GM18909 (cell line): ENCODE data around the gene CRYGA.
"Not testable (repeated sequence)": the region's sequence is repeated elsewhere in the genome, so short reads cannot be mapped to it uniquely, and the experiment has no call there.

Source experiments
- ATAC-seq: cut with Tn5 transposase; IDR thresholded peaks from one replicate; pipeline ENCODE4 v1.9.1; 2021; ENCODE audit warnings: mild to moderate bottlenecking; ENCODE audit not compliant: unreplicated experiment, poor library complexity

CRYGA gene

DNA sequence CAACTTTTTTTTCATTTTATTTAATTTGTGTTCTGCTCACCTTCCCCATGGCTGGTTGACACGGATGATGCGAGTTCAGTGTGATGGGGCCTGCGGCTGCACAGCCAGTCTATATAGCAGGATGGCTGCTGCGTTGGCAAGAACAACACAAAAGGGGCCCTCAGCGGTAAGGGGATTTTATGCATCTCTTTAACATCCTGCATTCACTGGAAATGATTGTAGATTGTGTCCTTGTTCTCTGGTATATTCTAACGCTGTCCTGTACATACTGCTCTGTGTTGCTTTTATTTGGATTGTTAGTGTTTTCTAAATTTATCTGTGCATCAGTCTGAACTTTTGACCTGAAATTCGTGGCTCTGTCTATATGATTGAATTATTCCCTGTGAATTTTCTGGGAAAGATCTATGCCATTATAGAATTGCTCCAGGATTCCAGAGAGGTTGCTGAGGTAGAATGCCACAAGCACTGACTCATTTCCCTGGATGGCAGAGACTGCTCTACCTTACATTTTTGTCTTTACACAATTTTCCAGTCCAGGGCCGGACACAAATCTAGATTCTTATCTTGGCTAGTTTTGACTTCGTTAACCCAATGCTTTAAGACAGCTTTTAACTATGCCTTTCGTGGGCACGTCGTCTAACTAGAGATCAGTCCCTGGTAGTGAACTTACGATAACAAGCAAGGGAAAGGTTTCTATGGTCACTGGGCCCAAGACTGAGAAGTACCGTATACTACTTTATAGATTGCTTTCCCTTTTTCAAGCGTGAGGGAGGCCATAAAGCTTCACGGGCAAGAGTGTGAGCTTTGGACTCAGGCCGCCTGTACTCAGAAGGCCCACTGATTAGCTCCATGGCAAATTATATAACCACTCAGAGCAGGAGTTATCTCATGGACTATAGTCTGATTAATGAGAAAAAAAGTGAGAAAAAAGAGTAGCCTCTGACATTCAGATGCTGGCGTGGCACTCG, 33.4 kb downstream of the CRYGA start, which contains the start of gene CRYGC:
TSS of gene CRYGC (minus strand) at position 85 of the 968 bp plus-strand sequence. CDS start at position 49, 36 bp downstream.
- no peak for ATAC-seq

DNA sequence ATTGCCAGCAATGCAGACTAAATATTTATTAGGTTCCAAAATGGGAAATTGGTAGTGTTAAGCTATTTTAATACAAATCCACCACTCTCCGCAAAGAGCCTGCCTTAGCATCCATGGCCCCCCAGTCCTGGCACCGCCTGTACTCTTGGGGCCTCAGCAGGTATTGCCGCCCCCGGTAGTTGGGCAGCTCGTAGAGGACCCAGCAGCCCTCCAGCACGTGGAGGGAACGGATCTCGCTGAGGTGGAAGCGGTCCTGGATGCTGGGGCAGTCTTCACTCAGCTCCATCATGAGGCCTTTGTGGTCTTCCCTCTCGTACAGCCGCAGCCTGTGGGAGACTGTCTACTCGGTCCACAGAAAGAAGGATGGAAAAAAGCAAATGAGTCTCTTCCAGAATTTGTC, 35.3 kb downstream of the CRYGA start:
- ATAC-seq: no peak

DNA sequence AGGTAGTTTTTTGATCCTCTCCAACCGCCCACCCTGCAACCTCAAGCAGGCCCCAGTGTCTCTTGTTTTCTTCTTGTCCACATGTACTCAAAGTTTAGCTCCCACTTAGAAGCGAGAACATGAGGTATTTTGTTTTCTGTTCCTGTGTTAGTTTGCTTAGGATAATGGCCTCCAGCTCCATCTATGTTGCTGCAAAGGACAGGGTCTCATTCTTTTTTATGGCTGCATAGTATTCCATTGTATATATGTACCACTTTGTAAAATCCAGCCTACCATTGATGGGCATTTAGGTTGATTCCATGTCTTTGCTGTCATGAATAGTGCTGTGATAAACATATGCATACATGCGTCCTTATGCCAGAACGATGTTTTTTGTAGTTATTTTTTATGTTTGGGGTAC, 36.3 kb downstream of the CRYGA start:
- no peak for ATAC-seq

DNA sequence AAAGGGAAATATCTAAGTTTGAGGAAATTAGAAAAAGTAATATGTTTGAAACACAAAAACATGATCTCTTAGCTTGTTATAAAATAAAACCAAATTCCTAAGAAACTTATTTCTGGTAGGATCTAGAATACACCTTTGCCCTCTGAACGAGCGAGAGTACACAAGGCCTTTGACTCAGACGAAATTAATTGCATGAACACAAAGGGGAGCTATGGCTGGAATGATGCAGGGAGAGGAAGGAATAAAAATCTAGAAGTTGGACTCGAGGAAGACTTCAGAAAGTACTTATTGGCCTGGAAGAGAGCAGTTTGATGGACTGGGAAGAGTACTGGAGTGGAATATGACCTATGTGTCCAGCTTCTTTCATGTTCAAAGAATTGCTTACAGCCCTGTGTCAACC, 38.1 kb downstream of the CRYGA start:
- no peak for ATAC-seq

DNA sequence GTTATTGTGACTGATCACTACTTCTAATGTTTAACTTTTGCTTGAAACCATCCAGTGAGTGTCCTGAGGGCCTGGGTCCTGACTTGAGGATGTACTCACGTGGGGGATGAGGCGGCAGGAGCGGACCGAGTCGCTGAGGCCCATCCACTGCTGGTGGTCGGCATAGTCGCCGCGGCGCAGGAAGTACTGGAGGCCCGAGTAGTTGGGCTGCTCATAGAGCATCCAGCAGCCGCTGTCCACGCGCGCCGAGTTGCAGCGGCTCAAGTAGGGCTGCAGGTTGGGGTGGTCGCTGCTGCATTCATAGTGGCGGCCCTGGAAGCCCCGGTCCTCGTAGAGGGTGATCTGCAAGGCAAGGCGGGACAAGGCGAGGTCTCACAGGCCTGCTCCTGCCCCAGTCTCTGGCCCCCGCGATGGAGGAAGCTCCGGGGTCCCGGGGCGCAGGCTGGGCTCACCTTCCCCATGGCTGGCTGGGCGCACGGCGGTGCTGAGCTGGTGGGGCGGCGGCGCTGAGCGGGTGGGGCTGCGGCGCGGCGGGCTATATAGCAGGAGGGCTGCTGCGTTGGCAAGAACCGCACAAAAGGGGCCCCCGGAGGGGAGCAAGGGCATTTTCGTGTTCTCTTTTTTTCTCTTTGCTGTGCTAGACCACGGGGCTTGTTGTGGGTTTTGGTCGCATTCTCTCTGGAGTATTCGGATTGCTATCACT, 39.2 kb downstream of the CRYGA start, which contains the start of gene CRYGD:
TSS of gene CRYGD (minus strand) at position 512 of the 703 bp plus-strand sequence. CDS start at position 461, 51 bp downstream.
- ATAC-seq: not testable (repeated sequence)

DNA sequence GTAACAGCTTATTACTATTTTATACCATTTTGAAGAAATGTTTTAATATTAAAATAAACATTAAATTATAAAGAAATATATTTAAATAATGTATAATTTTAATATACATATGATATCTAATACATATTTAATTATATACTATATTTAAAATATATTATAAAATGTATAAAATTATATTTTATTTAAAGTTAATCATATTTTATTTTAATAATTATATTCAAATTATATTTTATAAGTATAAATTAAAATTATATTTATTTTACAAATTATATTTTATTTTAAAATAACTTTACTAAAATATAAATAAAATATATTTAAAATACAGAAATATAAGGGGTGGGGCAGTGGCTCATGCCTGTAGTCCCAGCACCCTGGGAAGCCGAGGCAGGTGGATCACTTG, 41.1 kb downstream of the CRYGA start:
- ATAC-seq: no peak

DNA sequence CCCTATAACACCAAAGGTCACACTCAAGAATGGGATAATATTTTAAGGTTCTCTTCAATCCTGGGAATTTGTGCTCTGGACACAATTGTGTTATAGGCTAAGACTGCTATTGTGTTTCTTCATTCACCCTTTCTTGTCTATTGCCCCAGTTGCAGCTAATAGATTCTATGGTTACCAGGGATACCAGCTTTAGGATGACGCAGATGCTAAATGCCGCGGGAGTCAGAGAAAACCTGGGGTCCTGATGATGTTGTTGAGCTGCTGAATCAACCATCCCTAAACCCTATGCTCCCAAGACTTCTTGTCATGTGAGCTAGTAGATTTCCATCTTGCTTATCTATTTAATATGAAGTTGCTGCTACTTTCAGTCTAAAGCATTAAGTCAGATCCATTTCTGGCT, 44.5 kb downstream of the CRYGA start:
- no peak for ATAC-seq

DNA sequence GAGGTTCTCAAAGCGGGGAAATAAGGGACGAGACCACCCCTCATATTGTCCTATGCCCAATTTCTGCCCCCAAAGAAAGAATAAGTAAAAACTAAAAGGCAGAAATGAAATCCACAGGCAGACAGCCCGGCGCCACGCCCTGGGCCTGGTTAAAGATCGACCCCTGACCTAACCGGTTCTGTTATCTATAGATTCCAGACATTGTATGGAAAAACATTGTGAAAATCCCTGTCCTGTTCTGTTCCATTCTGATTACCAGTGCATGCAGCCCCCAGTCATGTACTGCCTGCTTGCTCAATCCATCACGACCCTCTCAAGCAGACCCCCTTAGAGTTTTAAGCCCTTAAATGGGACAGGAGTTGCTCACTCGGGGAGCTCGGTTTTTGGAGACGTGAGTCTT, 46.0 kb downstream of the CRYGA start:
- not testable (repeated sequence) for ATAC-seq

DNA sequence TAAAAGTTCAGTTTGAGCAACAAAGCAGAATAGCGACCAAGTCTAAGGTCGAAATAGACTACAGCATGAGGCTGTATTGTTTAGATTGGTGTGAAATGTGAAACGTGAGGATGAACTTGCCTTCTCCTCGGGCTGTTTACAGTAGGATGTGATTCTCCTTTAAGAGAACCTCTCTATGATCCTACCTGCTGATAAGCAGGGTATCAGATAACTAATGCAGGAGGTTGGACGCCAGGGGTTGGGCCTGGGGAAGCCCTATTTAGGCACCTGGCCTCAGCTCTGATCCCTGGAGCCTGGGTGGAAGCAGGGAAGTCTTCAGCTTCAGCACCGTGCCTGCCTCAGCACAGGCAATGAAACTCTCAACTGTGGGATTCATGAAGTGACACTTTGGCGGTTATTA, 50.4 kb downstream of the CRYGA start:
- no peak for ATAC-seq

DNA sequence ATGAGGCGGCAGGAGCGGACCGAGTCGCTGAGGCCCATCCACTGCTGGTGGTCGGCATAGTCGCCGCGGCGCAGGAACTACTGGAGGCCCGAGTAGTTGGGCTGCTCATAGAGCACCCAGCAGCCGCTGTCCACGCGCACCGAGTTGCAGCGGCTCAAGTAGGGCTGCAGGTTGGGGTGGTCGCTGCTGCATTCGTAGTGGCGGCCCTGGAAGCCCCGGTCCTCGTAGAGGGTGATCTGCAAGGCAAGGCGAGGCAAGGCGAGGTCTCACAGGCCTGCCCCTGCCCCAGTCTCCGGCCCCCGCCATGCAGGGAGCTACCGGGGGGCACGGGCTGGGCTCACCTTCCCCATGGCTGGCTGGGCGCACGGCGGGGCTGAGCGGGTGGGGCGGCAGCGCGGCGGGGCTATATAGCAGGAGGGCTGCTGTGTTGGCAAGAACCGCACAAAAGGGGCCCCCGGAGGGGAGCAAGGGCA, 51.1 kb downstream of the CRYGA start:
- ATAC-seq: not testable (repeated sequence)
